Heart left ventricle (tissue), 13 donors: Measurements from ENCODE around the gene MB.

Experiments
- CTCF ChIP-seq, 12 donors: fragments of 200-600 bp; sonication (generic) in 4 of 12; IDR thresholded peaks; one replicate each; pipeline versions ENCODE4 v1.5.0 to v1.8.0; 2018 to 2022; ENCODE audit warnings: antibody characterized with exemption in 12 of 12, mild to moderate bottlenecking in 5 of 12
- POLR2A ChIP-seq, 2 donors: fragments of 450-650 bp; IDR thresholded peaks; one replicate each; pipeline ENCODE4 v1.6.1; 2017; ENCODE audit warnings: antibody characterized with exemption in 2 of 2, mild to moderate bottlenecking in 2 of 2, moderate library complexity in 2 of 2
- donor health status: ischemic (EF 13 %, LVEDD 7.1; RV severe dilation, severe dysfunction).
- donor health status: DM: no; HTN: yes; CAD: no.
- donor health status: DM: no; HTN: no; CAD: no.
- donor health status: ischemic (EF 25% LVEDD 6.9; RV normal size, moderate dysfunction).
- donor health status: ischemic (EF 25% LVEDD 5.7; RV mildly dilated, moderate dysfunction).
- donor health status: ischemic (EF 35%, LVEDD 5.7; RV mildly dilated, moderate dysfunction).
- donor health status: nonischemic (EF 11% LVEDD 7.7; RV severe dilation, severe dysfunction).
- donor health status: DM: yes; HTN: yes; CAD: no.
- donor health status: PGD.
- donor health status: ischemic (EF 29% LVEDD 5.4; RV normal size, mild dysfunction).
- donor health status: nonischemic (EF 23%, LVEDD 6.1; RV moderate dilation, normal function).

GRCh38 chr22:35564975-35565867 lies 51.9 kb downstream of the MB start:
- TF ChIP-seq CTCF (IDR thresholded peaks at IDR 0.05) (no peak), POLR2A (IDR thresholded peaks at IDR 0.05) (no peak)
